Astrocyte (in vitro differentiated cells and primary cell): ENCODE measurements around the gene MLN.

ENCODE experiments used
- CTCF ChIP-seq: IDR thresholded peaks from 2 replicates; pipeline ENCODE4 v1.5.1; 2011; ENCODE audit warnings: low read depth, mild to moderate bottlenecking, inconsistent platforms, low read length, moderate library complexity; ENCODE audit not compliant: insufficient read depth
- EZH2 ChIP-seq: IDR thresholded peaks from 2 replicates; pipeline ENCODE4 v1.6.1; 2012; ENCODE audit warnings: mild to moderate bottlenecking, low read length, inconsistent platforms; ENCODE audit not compliant: insufficient read depth

GRCh38 chr6:33839399-33840047, 35.7 kb upstream of the MLN start:
- TF ChIP-seq CTCF (no peak), EZH2 (no peak)
